ENCODE measurements around the gene ZNF141. TPM values are rescaled to one million over a fixed set of nuclear protein-coding genes. Genes with fewer than 3 reads are reported as not detected.
A peak's percentile ranks its signal among the peaks of the same experiment; 100 is the strongest.

Gene ZNF141
- total and polyA plus RNA-seq, 2 experiments from 2014 or later: 18.5 to 58.1 TPM

GRCh38 chr4:422587-422986 is 85.0 kb downstream of the ZNF141 start (continued):
- TF ChIP-seq ZNF462 (CRISPR knock-in tag; IDR thresholded peaks at IDR 0.05) (no peak), STAT1 (IDR thresholded peaks at IDR 0.05; ENCODE audit: unreplicated experiment) (no peak)

MicroRNAs within 50 kb of the gene (microRNA counts, 767-probe panel; counts per million panel counts)
- not detected for microRNA hsa-miR-571

Small RNAs within 50 kb of the gene (microRNA-seq; reads per million reads assigned to microRNA genes)
- not detected for gene MIR571

Small RNAs within 50 kb of the gene (small RNA-seq; reads per million reads assigned to genes)
- 0.27 reads per million, percentile 8 among the genes with 10 or more reads in this experiment for gene AC079140.2 (ENCODE audit: low replicate concordance)
- gene MIR571 (ENCODE audit: low replicate concordance): not detected
- gene ZNF519P4 (ENCODE audit: low replicate concordance): not detected

Other genes starting within 250 kb of the ZNF141 start
- gene ZNF718, start 213.3 kb upstream of the ZNF141 start, total RNA-seq (2014; rRNA removed; shearing (Covaris generic)): 29.7 and 35.1 TPM in 2 replicates
- 9.7 and 10.2 TPM in 2 replicates for gene ZNF718, start 213.3 kb upstream of the ZNF141 start, polyA plus RNA-seq (2016; fragmentation: Nextera tagmentation; extraction: Ambion mirVana)
- 41.6 and 49.2 TPM in 2 replicates for gene ZNF732, start 32.3 kb upstream of the ZNF141 start, total RNA-seq (2014; rRNA removed; shearing (Covaris generic))
- gene ZNF732, start 32.3 kb upstream of the ZNF141 start, polyA plus RNA-seq (2016; fragmentation: Nextera tagmentation; extraction: Ambion mirVana): 4.6 and 6.0 TPM in 2 replicates
- gene ZNF721, start 161.3 kb downstream of the ZNF141 start, total RNA-seq (2014; rRNA removed; shearing (Covaris generic)): 125 and 170 TPM in 2 replicates
- gene ZNF721, start 161.3 kb downstream of the ZNF141 start, polyA plus RNA-seq (2016; fragmentation: Nextera tagmentation; extraction: Ambion mirVana): 37.3 and 46.9 TPM in 2 replicates
- 45.0 and 46.4 TPM in 2 replicates for gene PIGG, start 161.4 kb downstream of the ZNF141 start, total RNA-seq (2014; rRNA removed; shearing (Covaris generic))
- 29.9 and 30.1 TPM in 2 replicates for gene PIGG, start 161.4 kb downstream of the ZNF141 start, polyA plus RNA-seq (2016; fragmentation: Nextera tagmentation; extraction: Ambion mirVana)
- gene TMEM271, start 238.5 kb downstream of the ZNF141 start, total RNA-seq (2014; rRNA removed; shearing (Covaris generic)): 0.62 TPM in 1 of 2 replicates, not detected in the other
- gene TMEM271, start 238.5 kb downstream of the ZNF141 start, polyA plus RNA-seq (2016; fragmentation: Nextera tagmentation; extraction: Ambion mirVana): 0.11 and 0.21 TPM in 2 replicates

All from GM23338 (cell line).